Glutamatergic neuron (in vitro differentiated cells): ENCODE results near the gene EFNA4. TPM values are rescaled to one million over a fixed set of nuclear protein-coding genes. Genes with fewer than 3 reads are reported as not detected.

Source experiments
- DNase-seq: peaks from one replicate; pipeline ENCODE4 v3.0.0; 2022
- H3K27ac Mint-ChIP-seq: one replicate; pipeline ENCODE4 v1.8.0; 2020; ENCODE audit warnings: mild to moderate bottlenecking, mixed read lengths, inconsistent platforms; ENCODE audit not compliant: unreplicated experiment
- H3K27me3 Mint-ChIP-seq: one replicate; pipeline ENCODE4 v1.8.0; 2020; ENCODE audit warnings: mild to moderate bottlenecking, moderate library complexity, mixed read lengths, inconsistent platforms; ENCODE audit not compliant: unreplicated experiment
- H3K36me3 Mint-ChIP-seq: one replicate; pipeline ENCODE4 v1.8.0; 2020; ENCODE audit warnings: mild to moderate bottlenecking, mixed read lengths, inconsistent platforms; ENCODE audit not compliant: unreplicated experiment
- H3K4me1 Mint-ChIP-seq: one replicate; pipeline ENCODE4 v1.8.0; 2020; ENCODE audit warnings: mild to moderate bottlenecking, low read depth, mixed read lengths, inconsistent platforms; ENCODE audit not compliant: unreplicated experiment
- H3K4me3 Mint-ChIP-seq: one replicate; pipeline ENCODE4 v1.8.0; 2020; ENCODE audit warnings: mild to moderate bottlenecking, mixed read lengths, inconsistent platforms; ENCODE audit not compliant: unreplicated experiment
- H3K9me3 Mint-ChIP-seq: one replicate; pipeline ENCODE4 v1.8.0; 2020; ENCODE audit warnings: mild to moderate bottlenecking, moderate library complexity, mixed read lengths, inconsistent platforms; ENCODE audit not compliant: unreplicated experiment
- CTCF ChIP-seq: fragments of 200-600 bp; sonication (generic); IDR thresholded peaks from one replicate; pipeline ENCODE4 v1.5.0; 2021; ENCODE audit not compliant: partially characterized antibody, unreplicated experiment
- total RNA-seq: library from RNA; stranded (reverse); fragmentation: NEBNext Ultra II Directional; extraction: Animal tissue kit (Norgen Biotek cat#: 25700); gene quantifications from one replicate; pipeline ENCODE4 v1.2.1, GENCODE V29; 2021; ENCODE audit not compliant: unreplicated experiment

Gene EFNA4
- total RNA-seq, 1 donor from 2014 or later, result 2.9 TPM

- H3K27me3 Mint-ChIP-seq, result peaks cover 11% of the 10 kb centered on the region
- no peak overlapping the region for H3K27ac Mint-ChIP-seq
- H3K4me3 Mint-ChIP-seq, result no peak overlapping the region
- TF ChIP-seq CTCF, result no peak
- no peaks in the 10 kb centered on the region for H3K36me3 Mint-ChIP-seq
- peaks cover 6% of the 10 kb centered on the region for H3K9me3 Mint-ChIP-seq
- no peak for DNase-seq
- H3K4me1 Mint-ChIP-seq, result peaks cover 17% of the 10 kb centered on the region
These were observed 14.8 kb upstream of the EFNA4 start for GRCh38 chr1:155048449-155049334.

GRCh38 chr1:155049651-155050559 lies 13.6 kb upstream of the EFNA4 start:
- H3K36me3 Mint-ChIP-seq, result no peaks in the 10 kb centered on the region
- H3K27me3 Mint-ChIP-seq, result peaks cover 6% of the 10 kb centered on the region
- no peak for TF ChIP-seq CTCF
- H3K4me1 Mint-ChIP-seq, result peaks cover 14% of the 10 kb centered on the region
- H3K4me3 Mint-ChIP-seq, result peak overlapping the region; percentile 91
- peaks cover 6% of the 10 kb centered on the region for H3K9me3 Mint-ChIP-seq
- no peak for DNase-seq
- H3K27ac Mint-ChIP-seq, result peak overlapping the region; percentile 43

GRCh38 chr1:155050560-155051341 lies 12.8 kb upstream of the EFNA4 start, which contains the start of gene ADAM15:
Gene ADAM15 (plus strand): TSS chr1:155051316. CDS start chr1:155051387, 71 bp downstream.
- Mint-ChIP-seq H3K9me3 (peaks cover 2% of the 10 kb centered on the region), H3K4me3 (peak within 1 kb of the TSS; percentile 91), H3K36me3 (no peaks in the 10 kb centered on the region), H3K4me1 (peaks cover 12% of the 10 kb centered on the region), H3K27ac (peak within 1 kb of the TSS; percentile 43), H3K27me3 (peaks cover 6% of the 10 kb centered on the region)
- peak; percentile 97 for TF ChIP-seq CTCF
- DNase-seq, result peak; percentile 95

GRCh38 chr1:155051342-155051776 lies 12.2 kb upstream of the EFNA4 start:
- Mint-ChIP-seq H3K27me3 (peaks cover 6% of the 10 kb centered on the region), H3K4me1 (peaks cover 12% of the 10 kb centered on the region), H3K36me3 (no peaks in the 10 kb centered on the region), H3K27ac (no peak overlapping the region), H3K4me3 (peak overlapping the region; percentile 46), H3K9me3 (no peaks in the 10 kb centered on the region)
- no peak for DNase-seq
- TF ChIP-seq CTCF, result no peak
